ENCODE data around the gene C3orf62.
A peak's percentile ranks its signal among the peaks of the same experiment; 100 is the strongest.

The C3orf62 gene

DNA sequence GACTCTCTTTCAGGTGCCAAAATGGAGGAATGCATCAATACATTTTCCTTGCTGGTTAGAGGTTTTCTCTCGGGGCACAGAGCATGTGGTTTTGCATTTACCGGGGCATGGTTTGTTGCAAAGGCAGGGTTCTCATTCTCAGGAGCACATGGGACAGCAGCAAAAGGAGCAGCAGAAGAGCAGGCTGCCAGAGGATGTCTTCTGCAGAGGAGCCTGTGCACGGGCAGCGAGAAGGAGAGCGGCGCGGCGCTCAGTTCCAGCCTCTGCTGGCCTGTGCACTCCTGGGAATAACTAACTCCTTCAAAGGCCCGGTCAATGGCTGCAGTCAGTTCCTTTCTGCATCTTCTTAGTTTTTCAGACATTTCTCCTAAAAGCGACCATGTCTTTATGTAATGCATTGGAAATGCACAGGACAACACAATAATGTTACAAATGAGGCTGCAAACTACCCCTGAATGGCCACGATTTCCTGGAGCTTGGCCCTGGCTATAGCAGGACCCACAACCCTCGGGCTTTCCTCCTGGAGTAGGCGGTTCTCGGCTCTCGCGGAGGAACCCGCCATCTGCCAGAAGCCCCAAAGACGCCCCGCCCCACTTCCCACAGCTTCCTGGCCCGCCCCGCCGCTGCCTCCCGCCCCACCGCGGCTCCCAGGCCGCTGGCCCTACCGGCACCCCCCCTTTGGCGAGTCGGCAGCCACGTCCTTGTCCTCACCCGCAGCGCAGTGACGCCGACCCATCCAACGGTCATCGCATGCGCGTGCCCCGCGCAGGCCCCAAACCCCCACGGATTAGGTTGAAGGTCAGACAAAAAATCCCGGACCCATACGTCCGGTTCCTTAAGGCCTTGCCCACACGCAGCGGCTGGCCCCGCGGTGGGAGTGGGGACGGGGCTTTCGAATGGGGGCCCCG, at the start of gene C3orf62:
Gene C3orf62, minus strand, starts transcription at position 758 of the 908 bp plus-strand sequence. Its CDS starts 360 bp downstream, at position 398.
- peak; percentile 64 for DNase-seq

DNA sequence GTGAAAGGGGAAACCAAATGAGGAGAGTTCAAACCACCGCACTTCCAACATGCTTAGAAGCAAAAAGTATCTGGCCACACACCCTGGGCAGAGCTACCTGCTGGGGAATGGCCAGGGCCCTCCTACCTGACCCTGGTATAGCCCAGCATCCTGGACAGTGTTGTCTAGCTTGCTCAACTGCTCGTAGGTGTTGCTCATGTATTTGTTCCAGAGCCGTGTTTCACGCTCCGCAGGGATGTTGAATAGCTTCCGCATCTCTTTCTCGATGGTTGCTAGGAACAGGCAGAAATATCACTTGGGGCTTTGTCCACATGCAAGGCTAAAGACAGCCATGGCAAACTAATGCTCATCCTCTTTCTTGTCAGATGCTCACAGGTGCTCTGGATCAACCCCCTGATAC, 47.7 kb upstream of the C3orf62 start:
- DNase-seq: no peak

DNA sequence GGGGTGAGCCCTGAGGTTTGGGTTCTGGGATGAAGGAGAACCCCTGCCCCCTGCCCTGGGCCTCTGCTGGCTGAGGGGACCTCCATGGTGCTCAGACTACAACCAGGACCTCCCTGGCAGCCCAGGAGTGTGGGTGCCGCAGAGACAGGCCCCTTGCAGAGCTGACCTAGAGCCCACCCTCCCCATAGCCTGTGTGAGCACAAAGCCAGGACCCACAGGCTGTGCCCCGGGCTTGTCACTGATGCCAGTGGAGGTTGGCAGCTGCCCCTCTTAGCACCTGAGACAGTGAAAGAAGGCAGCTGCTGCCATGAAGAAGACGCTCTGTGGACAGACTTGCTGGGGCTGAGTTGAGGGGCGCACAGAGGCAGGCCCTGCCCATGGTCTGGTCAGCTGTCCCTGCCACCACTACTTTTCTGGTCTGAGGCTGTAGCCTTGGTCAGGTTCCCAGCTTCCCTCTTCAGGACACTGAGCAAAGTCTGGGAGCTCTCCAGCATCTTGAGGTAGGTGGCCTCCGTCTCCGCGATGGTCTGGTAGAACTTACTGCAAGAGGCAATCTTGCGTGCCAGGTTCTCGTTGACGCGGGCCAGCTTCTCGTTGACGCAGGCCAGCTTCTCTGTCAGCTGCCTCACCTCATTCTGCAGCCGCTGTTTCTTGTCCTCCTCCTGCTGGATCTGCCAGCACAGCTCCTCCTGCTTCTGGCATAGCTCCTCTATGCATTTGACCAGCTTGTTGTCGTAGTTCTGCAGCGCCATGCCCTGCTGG, 39.8 kb upstream of the C3orf62 start:
- no peak for DNase-seq

DNA sequence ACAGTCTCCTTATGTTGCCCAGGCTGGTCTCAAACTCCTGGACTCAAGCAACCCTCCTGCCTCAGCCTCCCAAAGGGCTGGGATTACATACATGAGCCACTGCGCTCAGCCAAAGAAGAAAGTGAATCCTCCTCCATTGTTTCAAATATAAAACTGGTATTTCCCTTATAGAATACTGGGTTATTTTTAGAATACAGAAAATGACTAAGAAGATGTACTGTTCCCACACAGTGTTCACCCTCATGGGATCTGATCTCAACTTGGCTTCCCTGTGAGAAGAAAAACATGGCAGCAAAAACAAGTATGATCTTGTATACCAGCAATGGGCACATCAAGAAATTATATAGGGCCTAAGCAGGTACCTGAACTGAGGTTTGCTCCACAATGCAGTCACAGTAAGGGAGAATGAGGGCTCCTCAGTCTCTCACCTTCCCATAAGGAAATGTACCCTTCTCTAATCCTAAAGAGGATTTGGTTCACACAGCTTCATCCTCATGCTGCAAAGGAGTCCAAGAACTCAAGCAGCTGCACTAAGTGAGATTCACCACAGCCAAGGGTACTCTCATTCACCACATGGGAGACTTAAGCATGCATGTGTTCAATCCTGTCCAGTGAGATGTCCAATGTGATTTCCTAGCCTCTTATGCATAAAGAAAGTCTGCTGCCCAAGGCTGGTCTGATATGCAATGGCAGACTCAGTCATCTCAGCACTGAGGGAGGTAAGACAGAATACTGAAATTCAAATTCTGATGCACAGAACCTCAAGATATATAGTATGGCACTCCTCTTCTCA, 37.1 kb upstream of the C3orf62 start:
- no peak for DNase-seq

DNA sequence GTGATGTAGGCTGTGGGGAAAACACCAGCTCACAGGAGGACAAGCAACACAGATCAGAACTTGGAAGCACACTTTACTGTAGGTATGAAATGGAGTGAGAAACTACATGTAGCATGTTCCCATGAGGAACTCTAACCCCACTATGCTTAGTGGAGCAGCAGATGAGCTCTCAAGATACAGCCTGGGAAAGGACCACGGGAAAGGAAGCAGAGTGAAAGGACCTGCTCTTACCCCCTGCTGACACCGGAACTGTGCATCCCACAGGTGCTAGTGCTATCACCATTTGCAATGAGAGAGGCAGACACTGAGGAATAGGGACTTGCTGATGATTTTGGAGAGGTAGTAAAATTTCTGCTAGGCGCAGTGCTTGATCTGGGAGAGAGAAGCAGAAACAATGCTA, 34.3 kb upstream of the C3orf62 start:
- no peak for DNase-seq

DNA sequence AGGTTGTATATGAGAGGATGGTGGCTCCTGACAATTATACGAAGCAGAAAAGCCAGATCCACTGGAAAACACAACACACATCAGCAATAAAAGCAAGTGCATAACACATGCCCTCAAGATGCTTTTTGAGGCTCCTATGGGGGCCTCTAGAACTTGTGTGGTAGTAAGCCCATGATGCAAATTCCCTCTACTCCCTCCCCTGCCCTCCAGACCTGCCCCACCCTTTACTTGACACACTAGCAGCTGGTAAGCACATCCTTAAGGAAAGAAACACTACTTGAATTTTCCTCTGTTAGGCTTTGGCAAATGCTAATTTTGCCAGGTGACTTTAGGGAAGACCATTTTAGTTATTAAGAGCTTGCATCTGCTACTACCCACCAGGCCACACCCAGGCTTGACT, 33.6 kb upstream of the C3orf62 start:
- no peak for DNase-seq

DNA sequence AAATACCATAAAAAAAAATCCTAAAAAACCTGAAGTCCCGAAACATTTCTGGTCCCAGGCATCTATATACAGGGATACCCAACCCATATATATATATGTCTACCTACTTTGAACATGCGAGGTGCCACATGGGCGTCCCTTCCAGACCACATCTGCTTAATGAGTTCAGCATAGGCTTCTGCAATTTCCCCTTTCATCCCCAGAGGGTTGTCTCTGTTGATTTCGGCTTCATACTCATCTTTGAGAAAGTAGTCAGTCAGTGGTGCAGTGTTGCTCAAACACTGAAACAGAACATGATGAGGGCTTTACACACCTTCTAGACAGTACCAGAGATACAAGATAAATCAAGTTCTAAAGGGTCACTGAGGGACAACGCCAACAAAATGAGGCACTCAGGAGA, 28.6 kb upstream of the C3orf62 start:
- no peak for DNase-seq

DNA sequence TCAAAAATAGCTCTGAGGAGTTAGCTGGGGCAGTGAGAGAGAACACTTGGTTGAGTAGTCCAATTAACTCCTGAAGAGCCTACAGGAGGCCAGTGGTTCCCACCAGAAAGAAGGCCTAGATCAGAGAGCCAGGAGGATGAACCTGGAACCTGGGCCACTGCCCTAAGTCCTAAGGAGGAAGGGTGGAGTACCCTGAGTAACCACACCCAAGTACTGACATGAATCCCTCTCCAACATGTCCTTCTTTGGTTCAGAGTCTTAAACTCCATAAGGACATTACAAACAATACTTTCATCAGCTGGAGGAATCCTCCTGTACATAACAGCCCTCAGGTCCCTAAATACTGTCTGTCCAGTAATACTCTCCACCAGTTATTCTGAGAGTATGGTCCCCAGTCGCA, 25.6 kb upstream of the C3orf62 start:
- no peak for DNase-seq

DNA sequence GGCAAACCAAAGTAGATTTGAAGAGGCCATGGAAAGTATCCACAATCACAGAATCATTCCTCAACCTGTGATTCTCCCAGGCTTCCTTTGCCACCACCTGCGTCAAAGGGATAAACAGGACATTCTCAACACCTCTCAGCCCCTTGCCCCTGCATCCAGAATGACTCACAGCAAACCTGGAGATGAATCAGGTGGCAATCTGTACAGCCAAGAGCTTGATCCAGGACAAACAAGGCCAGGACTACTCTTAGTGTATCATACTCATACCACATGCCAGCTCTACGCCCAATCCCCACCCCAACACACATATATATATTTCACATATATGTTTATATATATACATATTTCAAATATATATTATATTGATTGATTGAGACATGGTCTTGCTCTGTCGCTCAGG, 23.6 kb upstream of the C3orf62 start:
- no peak for DNase-seq

DNA sequence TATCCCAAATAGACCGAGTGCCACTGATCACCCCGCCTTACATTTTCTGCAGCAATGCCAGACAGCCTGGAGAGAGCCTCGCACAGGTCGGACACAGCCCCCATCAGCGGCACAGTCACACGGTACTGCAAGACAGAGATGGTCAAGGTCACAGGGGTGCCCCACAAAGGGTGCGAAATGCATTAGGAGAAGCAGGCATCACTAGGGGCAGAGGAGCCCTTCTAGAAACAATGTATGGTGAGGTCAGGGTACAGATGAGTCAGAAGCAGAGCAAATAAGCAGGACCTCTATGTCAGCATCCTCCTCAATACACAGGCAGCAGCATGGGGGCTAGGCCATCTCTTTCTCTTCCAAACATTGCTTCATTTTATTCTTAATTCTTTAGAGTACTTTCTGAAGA, 21.5 kb upstream of the C3orf62 start:
- no peak for DNase-seq

DNA sequence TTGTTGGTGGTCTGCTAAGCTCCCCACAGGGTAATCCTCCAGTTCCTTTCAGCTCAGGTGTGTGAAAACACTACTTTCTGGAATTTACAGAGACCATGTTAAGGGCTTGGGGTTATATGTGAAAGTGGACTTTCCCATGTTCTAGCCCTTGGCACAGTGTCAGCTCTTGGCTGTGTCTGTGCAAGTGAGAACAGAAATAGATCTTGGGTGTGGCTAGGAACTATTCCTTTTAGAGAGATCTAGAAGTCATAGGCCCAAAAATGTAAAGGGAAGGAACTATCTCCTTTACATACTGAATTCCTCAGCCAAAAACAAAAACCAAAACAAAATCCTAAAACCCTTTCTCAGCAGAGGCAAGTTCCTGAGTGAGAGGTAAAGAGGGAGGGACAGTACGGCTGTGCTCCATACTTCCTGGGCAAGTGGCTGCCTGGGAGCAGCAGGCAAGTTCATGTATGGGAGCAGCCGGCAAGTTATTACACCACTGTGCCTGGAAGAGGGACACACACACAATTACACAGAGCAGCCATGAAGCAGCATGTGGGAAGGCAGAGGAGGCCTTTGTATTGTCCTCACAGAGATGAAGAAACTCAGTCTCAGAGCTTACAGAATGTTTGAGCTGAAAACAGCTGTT, 19.9 kb upstream of the C3orf62 start:
- DNase-seq: no peak

DNA sequence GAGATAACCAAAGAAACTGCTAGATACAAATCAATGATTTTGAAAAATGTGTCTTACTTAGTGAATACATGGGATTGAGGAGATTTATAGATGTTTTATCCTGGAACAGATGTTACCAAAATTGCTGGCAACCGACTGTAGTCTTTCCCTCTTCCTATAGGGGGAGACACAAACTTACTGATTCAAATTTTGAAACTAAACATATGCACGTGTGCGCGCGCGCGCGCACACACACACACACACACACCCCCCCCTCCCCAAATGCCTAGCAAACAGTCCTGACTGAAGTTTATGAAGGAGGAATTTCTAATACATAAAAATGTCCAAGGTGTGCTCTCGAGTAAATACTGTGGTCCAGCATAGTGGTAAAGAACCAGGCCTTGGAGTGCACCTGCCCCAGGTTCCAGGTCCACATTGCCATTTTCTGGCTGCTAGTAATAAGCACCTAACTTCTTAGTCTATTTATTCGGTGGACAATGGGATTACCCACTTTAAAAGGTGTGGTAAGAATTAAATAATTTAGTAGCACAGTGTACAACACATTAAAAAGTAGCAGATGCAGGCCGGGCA, 18.5 kb upstream of the C3orf62 start:
- DNase-seq: peak; percentile 14

DNA sequence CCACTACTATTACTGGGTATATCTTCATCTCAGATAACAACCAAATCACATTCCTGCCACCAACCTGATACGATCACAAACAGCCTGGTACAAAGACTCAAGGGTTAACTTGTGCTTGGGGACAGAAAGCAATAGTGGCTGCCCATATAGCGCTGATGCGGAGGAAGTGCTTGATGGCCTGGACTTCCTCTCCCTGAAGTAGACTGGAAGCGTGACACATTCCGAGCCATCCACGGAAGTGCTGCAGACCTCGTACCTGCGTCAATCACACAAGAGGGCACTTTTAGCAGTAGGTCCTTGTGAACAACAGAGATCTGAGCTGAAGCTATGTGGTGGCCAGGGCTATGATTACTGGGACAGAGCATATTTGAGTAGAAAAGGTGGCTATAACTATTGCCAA, 17.3 kb upstream of the C3orf62 start:
- DNase-seq: no peak

DNA sequence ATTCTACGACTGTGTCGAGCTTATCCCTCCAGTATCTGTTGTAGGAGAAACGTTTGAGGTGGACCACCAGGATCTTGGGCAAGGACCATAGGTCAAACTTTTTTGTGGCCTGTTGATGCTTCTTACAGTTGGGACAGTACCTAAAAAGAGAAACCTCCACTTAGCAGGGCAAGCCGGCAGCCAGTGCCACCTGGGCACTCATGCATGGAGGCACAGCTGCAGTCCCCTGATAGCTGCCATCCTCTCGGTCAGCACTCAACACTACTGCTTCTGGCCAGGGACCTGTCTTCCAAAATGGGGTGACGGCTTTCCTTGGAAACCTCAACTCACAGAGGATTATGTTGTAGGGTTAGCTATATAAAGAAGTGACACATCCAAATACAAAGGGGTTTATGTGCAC, 7.0 kb upstream of the C3orf62 start:
- no peak for DNase-seq

DNA sequence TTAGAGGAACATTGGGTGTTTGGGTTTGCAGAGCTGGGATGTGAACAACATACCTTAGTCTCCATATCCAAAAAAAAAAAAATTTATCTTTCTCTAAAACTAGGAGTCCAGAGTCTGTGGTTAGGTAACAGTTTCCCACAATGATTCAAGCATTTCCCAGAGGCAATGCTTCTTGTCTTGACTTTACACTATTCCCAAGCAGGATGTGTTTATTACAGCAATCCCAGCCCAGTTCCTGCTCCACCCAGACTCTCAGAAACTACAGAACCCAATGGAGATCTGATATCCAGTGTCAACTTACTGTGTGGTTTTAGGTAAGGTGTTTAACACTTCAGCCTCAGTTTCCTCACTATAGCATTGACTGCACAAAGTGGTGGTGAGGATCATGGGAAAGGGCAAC, 2.3 kb upstream of the C3orf62 start:
- DNase-seq: no peak

DNA sequence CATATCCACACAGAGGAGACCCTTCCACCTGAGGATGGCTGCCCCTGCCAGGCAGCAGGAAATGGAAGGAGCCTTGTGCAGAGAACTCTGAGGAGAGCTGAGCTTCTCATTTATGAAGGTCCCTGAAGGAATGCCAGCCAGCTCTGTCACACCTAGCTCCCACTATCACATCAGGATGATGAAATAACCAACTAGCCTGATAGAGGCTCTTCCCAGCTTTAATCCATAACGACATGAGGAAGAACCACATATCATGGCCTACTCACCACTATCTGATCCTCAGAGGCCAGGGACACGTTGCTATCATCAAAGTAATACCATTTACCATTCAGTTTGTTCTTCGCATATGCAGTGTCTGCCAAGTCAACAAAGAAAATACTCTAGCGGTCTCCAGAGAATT, 1.5 kb upstream of the C3orf62 start:
- DNase-seq: no peak

DNA sequence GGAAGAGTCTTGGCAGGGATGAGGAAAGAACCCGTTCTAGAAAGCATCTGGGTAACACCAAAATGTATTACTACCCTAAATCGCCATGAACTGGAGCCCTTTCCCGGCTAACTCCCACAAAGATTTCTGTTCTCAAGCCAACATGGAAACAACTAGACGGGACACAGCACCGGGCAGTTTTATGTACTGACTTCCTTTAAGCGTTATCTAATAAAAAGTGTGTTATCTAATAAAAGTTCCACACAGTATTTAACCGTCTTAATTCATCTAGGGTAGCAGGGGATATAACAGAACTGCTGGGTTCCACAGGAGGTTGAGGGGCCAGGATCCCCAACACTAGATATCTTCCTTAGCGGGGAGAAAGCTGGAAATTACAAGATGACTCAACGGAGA, 347 bp upstream of the C3orf62 start:
- no peak for DNase-seq

DNA sequence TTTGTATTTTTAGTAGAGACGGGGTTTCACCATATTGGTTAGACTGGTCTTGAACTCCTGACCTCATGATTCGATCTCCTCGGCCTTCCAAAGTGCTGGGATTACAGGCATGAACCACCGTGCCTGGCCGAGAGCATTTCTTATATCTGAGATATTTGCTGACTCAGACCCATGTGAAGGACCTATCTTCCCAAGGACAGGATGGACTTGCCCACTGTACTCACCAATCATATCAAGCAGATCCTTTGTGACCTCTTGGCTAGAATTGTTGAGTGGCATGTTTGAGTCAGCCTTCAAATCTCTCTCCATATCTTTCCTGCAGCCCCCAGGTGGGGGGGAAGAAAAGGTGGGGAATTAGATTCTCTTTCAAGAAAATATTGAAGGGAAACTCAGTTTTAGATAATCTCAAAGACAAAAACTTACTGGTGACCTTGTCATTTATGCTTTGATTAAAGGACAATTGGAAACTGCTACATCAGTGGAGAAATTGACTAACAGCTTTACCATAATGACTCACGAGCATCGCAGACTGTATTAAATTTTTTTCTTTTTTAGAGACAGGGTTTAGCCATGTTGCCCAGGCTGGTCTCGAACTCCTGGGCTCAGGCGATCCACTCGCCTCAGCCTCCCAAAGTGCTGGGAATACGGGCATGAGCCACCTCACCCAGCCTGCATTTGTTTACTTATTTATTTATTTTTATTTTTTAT, 3.1 kb downstream of the C3orf62 start:
- DNase-seq: no peak

DNA sequence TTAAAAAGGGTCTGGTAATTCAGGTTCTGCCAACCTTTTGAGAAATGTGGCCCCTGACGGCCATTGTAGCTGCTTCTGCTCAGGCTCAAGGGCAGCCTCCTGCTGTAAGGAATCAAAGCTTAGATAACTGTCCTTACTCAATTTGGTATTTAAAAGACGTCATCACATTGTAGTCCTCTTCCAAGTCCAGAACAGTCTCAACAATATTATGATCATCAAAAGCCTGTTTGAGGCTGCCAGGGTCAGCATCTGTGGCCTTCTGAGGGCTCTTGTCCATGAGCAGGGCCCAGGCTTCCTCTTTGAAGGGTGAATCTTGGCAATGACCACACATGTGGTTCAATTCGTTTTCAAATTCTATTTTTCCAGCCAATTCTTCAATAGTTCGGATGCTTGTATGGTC, 6.0 kb downstream of the C3orf62 start:
- DNase-seq: no peak

DNA sequence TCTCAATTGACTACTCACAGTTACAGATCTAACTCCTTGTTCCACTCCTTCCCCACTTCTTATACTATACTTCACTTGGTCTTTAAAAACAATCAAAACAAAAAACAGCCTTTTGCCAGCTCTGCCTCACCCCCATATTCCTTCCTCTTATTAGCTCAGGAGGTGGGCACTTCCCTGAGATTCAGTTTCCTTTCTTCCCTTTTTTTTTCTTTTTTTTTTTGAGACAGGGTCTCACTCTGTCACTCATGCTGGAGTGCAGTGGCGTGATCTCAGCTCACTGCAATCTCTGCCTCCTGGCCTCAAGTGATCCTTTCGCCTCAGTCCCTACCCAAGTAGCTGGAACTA, 6.9 kb downstream of the C3orf62 start:
- no peak for DNase-seq

DNA sequence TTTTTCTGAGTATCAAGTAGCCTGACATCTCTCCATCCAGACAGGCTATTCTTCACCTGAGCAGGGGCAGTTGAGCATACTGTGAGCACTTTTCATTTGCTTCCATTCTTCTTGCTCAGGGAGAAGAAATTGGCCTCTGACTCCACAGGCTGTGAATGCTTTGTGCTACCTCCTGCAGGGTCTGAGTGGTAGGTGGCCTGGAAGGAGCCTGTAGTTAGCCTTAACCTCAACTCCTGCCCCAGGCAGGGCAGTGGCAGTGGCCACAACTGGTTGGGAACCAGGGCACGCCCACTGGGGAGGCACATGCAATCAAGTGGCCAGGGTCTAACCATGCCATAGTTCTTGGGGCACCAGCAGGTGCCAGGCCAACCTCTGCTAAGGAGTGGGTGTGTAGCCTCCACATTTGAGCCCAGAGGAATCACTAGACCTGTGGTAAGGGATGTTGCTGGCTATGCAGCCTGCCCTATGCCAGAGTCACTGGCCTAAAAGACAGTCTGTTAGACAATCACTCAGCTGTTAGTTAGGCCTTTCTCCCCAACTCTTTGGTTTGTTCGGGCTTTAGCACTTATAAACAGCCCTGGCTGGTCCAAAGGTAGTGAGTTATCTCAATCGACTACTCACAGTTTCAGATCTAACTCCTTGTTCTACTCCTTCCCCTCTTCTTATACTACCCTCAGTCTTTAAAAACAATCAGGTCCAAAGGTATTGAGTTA, 7.4 kb downstream of the C3orf62 start:
- no peak for DNase-seq
